HK-2 (cell line): ENCODE data around the gene USP16.

Experiments used
- DNase-seq: peaks from one replicate; pipeline ENCODE4 v3.0.0-alpha.2; 2018; ENCODE audit not compliant: unreplicated experiment

USP16 gene

DNA sequence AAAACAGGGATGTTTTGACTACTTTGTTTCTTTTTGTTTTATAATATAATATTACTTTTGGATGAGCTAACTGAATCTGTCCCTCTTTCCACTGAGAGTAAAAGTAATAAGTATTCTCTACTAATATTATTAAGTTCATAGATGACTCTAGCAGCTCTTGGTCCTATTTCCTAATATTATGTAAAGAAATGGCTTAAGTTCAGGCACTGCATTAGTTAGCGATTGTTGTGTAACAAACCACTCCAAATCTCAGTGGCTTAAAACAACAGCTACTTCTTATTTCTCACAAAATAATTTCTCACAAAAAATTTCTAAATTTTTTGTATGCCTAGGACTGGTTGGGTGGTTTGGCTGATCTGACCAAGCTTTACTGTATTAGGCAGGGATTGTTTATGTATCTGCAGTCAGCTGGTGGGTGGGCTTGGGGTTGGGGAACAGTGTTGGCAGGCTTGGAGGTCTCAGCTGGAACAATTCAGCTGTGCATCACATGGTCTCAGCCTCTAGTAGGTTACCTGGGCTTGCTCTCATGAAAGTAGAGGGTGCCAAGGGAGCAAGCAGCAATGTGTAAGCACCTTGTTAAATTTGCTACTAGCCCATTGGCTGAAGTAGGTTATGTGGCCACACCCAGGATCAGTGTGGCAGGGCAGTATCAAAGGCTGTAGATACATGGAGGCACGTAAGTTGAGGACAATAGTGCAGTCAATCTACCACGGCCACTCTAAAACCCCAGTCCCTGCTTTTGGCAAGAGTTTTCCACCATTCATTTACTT lies 57.8 kb downstream of the USP16 start:
- no peak for DNase-seq

DNA sequence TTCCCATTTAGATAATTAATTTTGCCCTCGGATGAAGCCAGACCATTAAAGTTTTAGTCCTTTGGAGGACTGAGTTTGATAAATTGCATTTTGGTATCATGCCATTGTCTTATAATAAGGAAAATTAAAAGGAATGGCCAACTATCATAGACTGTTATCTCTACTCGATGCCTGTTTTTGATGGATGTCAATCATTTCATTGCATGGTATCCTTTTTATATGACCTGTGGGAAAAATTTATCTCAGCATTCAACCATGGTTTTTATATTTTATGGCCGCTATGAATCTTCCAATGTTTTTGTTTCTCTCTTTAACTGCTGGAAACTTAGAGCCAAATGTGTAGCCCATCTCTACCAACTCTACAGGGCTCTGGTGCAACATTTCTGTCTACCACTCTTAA lies 58.8 kb downstream of the USP16 start:
- DNase-seq, result no peak

DNA sequence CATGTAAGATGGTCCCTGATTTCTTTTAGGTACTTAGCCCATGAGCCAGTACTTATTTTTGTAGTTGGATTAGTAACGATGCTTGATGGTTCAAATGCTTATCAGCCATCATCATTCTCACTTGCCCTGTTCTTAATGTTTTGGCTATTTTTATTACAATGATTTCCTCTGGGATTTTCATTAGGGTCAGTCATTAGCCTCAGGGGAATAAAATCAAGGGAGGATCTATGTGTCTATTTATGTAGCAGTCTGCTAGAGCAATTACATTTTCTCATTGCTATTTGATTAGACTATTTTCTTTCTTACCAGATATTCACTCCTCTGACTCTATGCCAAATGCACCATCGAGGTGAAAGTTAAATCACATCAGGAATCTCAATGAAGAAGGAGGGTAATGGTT lies 59.9 kb downstream of the USP16 start:
- no peak for DNase-seq

DNA sequence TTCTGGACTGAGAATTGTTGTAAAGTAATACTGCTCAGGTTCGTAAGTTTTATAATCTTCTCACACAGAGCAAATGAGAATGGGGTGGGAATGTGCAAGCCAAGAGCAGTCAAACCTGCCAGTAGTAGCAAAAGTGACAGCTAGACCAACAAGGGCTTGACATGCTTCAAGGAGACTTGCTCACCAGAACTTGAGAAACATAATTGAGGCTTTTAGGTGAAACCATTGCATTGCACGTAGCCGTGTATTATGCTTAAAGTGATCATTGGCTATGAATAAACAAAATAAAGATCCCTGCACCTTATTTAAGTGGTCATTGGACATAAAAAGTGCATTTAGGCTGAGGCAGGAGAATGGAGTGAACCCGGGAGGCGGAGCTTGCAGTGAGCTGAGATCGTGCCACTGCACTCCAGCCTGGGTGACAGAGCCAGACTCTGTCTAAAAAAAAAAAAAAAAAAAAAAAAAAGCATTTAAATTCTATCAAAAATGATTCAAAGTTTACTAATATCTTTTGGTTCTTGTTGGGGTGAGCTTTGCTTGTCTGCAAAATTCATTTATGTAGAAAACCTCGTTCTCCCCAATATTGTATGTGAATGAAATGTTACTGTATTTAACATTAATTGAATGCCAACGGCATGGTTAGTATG lies 60.8 kb downstream of the USP16 start:
- no peak for DNase-seq

DNA sequence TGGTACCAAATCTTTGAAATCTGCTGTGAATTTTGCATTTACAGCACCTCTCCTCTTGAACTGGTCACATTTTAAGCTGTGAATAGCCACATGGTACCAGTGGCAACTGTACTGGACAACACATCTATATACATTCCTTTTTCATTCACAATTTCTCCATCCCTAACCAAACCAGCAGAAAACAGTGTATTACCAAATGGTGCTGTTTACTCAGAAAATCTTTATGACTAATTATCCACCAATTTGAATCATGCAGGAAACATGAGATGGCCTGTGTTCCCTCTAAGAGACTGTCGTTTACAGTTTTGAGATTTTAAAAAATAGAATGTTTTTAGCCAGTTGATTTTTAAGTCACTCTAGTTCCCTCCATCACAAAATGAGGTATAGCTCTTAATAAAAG lies 66.6 kb downstream of the USP16 start:
- DNase-seq, result no peak

DNA sequence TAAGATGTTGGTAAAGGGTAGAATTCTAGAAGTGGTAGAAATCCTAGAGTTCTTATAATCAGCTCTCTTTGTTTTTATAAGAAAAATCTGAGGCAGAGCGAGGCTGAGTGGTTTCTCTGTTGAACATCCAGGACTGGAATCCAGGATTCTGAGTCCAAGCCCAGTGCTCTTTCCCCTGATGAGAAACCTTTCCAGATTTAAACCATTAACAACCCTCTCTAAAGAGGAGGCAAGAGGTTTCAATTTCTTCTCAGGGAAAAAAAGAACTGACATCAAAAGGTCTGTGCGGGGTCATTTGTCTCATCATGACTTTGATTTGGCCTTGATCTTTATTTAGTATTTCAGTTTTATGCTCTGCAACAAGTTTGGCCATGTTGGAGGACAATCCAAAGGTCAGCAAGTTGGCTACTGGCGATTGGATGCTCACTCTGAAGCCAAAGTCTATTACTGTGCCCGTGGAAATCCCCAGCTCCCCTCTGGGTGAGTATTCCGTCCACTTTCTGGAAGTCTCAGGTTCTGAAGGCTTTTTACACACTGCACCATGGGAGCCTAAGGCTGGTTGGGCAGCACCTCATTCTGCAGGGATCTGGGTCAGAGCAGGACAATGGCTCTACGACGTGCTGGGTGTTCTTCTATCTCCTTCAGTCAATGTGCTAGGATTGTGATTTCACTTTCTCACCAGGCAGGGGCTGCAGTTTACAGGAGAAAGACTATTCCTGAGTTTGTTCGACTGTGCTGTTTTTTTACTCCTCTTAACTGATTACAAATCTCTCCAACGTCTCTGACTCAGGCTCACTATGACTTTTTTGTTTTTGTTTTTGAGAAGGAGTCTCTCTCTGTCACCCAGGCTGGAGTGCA lies 67.9 kb downstream of the USP16 start:
- DNase-seq, result no peak

DNA sequence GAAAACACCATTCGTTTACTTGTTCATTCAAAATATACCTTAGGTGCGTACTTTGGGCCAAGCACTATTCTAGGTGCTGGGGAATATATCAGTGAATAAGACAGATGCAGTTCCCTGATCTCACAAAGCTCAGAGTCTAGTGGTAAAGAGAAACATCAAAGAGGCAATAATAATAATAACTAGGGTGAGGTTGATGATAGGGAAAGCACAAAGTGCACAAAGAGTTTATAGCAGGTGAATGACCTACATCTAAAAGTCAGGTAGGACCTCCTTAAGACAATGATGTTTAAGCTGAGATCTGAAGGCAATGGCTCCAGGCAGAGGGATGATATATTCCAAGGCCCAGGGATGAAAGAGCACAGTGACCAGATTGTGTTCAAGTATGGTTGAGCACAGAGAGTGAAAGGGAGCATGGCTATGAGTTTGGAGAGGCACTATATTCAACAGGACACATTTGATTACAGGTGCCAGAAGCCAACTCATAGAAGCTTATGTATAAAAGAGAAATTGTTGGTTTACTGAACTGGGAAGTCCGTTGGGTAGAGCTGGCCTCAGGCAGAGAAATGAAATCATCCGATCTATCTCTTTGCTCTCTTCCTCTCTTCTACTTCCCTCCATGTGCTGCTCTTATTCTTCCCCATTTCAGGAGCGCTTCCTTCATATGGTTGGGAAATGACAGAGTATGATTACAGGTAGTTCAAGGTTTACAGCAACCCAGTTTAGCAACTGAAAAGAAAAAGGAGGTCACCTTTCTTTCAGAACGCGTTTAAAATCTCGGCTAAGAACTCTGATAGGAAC lies 71.9 kb downstream of the USP16 start:
- no peak for DNase-seq

DNA sequence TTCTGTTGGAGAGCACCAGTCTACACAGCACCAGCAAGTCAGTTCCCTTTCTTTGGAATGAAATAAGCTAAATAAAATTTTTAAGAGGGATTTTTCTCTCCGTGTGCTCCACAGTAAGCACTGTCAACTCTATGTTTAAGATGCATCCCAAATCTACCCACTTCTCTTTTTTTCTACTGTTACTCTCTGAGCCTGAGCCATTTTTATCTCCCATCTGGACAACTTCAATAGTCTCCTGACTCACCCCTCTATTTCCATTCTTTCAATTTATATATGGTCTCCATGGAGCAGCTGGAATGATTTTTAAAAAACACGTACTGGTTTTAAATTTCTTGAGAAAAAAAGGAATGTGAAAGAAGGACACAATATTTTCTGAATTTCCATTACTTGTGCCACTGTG lies 73.7 kb downstream of the USP16 start:
- no peak for DNase-seq

DNA sequence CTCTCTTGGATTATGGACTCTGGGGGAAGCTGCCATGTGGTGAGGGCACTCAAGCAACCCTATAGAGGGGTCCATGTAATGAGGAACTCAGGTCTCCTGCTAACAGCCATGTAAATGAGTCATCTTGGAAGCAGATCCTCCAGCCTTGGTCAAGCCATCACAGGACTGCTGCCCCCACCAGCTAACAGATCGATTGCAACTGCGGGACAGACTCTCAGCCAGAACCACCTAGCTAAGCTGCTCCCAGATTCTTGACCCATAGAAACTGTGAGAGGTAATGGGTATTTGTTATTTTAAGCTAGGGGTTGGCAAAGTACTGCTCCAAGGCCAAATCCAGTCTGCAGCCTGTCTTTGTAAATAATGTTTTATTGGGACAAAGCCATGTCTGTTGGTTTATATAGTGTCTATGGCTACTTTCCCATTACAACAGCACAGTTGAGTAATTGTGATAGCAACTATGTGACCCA lies 78.4 kb downstream of the USP16 start:
- no peak for DNase-seq
